Endothelial cell of umbilical vein (primary cell): Measurements from ENCODE around the gene QSOX2. TPM values are rescaled to one million over a fixed set of nuclear protein-coding genes. Genes with fewer than 3 reads are reported as not detected.

Experiments
- BruUV-seq: library from RNA; stranded (reverse); fragments of 400-500 nt; replicated peaks from 2 replicates; lab custom pipeline; 2021; lab: Mats Ljungman, UMichigan
- CTCF ChIA-PET: fragments of 300-600, 350-600 bp; sonication (Branson Sonifier 250); formaldehyde crosslinking; loops from one replicate; lab custom pipeline; 2021; ENCODE audit warnings: antibody characterized with exemption, inconsistent platforms; lab: Charles Lee
- POLR2A ChIA-PET: fragments of 300-600, 350-600 bp; sonication (Branson Sonifier 250); formaldehyde crosslinking; loops from one replicate; lab custom pipeline; 2021; ENCODE audit warnings: antibody characterized with exemption, inconsistent platforms; lab: Charles Lee
- DNase-seq: peaks from one replicate; pipeline ENCODE4 v3.0.0-alpha.2; 2011; ENCODE audit warnings: low read depth, low spot score
- FAIRE-seq: peaks from 2 replicates; lab custom pipeline; 2011; peaks lifted over from hg19 to GRCh38; lab: Jason Lieb, UNC
- H2AFZ ChIP-seq: 2 replicates; pipeline ENCODE4 v1.6.0; 2012; ENCODE audit warnings: low read depth, low read length, control low read depth, inconsistent platforms
- H3K27ac ChIP-seq: 2 replicates; pipeline ENCODE4 v1.5.1; 2011; ENCODE audit warnings: low read depth, mild to moderate bottlenecking, control low read depth, low read length, moderate library complexity; ENCODE audit not compliant: insufficient read depth
- H3K27me3 ChIP-seq, 2 experiments: 2 replicates each; pipeline versions ENCODE4 v1.6.0 to v1.6.1; 2011; ENCODE audit warnings: low read length in 2 of 2, mixed read lengths in 1 of 2; ENCODE audit not compliant: control insufficient read depth in 2 of 2, insufficient read depth in 2 of 2
- H3K36me3 ChIP-seq, 2 experiments: 2 replicates in 1 of 2; 3 replicates in 1 of 2; pipeline ENCODE4 v1.5.1; 2011; ENCODE audit warnings: low read length in 2 of 2, mild to moderate bottlenecking in 1 of 2, moderate library complexity in 1 of 2; ENCODE audit not compliant: control insufficient read depth in 2 of 2, insufficient read depth in 2 of 2; ENCODE audit errors: extremely low read depth in 1 of 2
- H3K4me1 ChIP-seq: 3 replicates; pipeline ENCODE4 v1.5.1; 2011; ENCODE audit warnings: mild to moderate bottlenecking, low read length; ENCODE audit not compliant: control insufficient read depth, insufficient read depth; ENCODE audit errors: extremely low read depth
- H3K4me2 ChIP-seq: 2 replicates; pipeline ENCODE4 v1.6.1; 2011; ENCODE audit warnings: low read length, control low read depth, mixed read lengths; ENCODE audit not compliant: insufficient read depth
- H3K4me3 ChIP-seq, 3 experiments: fragments of 200-600 bp in 1 of 3; sonication (generic), shearing (Covaris generic) in 1 of 3; replicated peaks in 1 of 3; 2 replicates each; pipeline ENCODE4 v1.5.1; 2011 to 2016; ENCODE audit warnings: control low read depth in 3 of 3, low read length in 3 of 3, mild to moderate bottlenecking in 2 of 3, inconsistent platforms in 1 of 3, low read depth in 1 of 3, moderate library complexity in 1 of 3; ENCODE audit not compliant: insufficient read depth in 1 of 3
- H3K79me2 ChIP-seq: 2 replicates; pipeline ENCODE4 v1.6.0; 2012; ENCODE audit warnings: low read length, inconsistent platforms; ENCODE audit not compliant: control insufficient read depth, insufficient read depth
- H3K9ac ChIP-seq: replicated peaks from 2 replicates; pipeline ENCODE3; 2011; ENCODE audit warnings: low read length, control low read depth; ENCODE audit not compliant: insufficient read depth; ENCODE audit errors: extremely low read depth
- H3K9me1 ChIP-seq: replicated peaks from 3 replicates; pipeline ENCODE4 v1.6.0; 2011; ENCODE audit warnings: mild to moderate bottlenecking, low read length; ENCODE audit not compliant: control insufficient read depth, insufficient read depth; ENCODE audit errors: extremely low read depth
- H3K9me3 ChIP-seq: replicated peaks from 2 replicates; pipeline ENCODE4 v1.5.1; 2012; ENCODE audit warnings: low read length, inconsistent platforms; ENCODE audit not compliant: control insufficient read depth, insufficient read depth
- H4K20me1 ChIP-seq: replicated peaks from 2 replicates; pipeline ENCODE3; 2011; ENCODE audit warnings: mild to moderate bottlenecking, low read length; ENCODE audit not compliant: control insufficient read depth, insufficient read depth; ENCODE audit errors: extremely low read depth
- CTCF ChIP-seq, 2 donors: IDR thresholded peaks; 1 replicate in 1 of 2; 2 replicates in 1 of 2; pipeline ENCODE4 v1.5.1; 2011; ENCODE audit warnings: low read length in 2 of 2, mild to moderate bottlenecking in 2 of 2, moderate library complexity in 2 of 2, control low read depth in 1 of 2, inconsistent platforms in 1 of 2, low read depth in 1 of 2; ENCODE audit not compliant: insufficient read depth in 1 of 2; ENCODE audit errors: extremely low read depth in 1 of 2
- GATA2 ChIP-seq: IDR thresholded peaks from 2 replicates; pipeline ENCODE4 v1.7.0; 2011; ENCODE audit warnings: low read depth, mild to moderate bottlenecking, moderate library complexity, mixed read lengths, low read length; ENCODE audit not compliant: insufficient read length, insufficient read depth
- MAX ChIP-seq: IDR thresholded peaks from 2 replicates; pipeline ENCODE4 v1.6.1; 2011; ENCODE audit not compliant: insufficient read depth, insufficient read length
- POLR2AphosphoS5 ChIP-seq: IDR thresholded peaks from 2 replicates; pipeline ENCODE4 v1.6.1; 2012; ENCODE audit warnings: low read depth, mild to moderate bottlenecking, control low read depth, low read length, moderate library complexity; ENCODE audit not compliant: insufficient read depth
- dilution Hi-C: fragments of 300-500 bp; cut with MboI; formaldehyde crosslinking; loops from one replicate; pipeline ENCODE4 v1.15.0; 2019; ENCODE audit warnings: low sequenced_read_pairs; ENCODE audit not compliant: extremely low pct_ligation_motif_present
- intact Hi-C: fragments of 100-400 bp; cut with micrococcal nuclease; formaldehyde crosslinking; loops from one replicate; pipeline ENCODE4 v1.10.0; 2022
- polyA plus RNA-seq, 4 experiments: library from polyadenylated mRNA; depleted of rRNA in 3 of 4; stranded (reverse) in 3 of 4; unstranded in 1 of 4; fragments of >200 nt; gene quantifications; 2 replicates each; pipeline versions ENCODE4 v1.2.1 to v1.2.3, GENCODE V29; 2011 to 2012; ENCODE audit warnings: missing spikeins in 1 of 4
- total RNA-seq: library from RNA; stranded (reverse); gene quantifications from 2 replicates; pipeline ENCODE4 v1.2.3, GENCODE V29; 2021

QSOX2 gene
- total and polyA plus RNA-seq, 2 donors (not counting 3 experiments of a cell fraction or from before 2014, with no cell fraction given) = 16.4 to 23.4 TPM

GRCh38 chr9:136230773-136231172 is 14.8 kb downstream of the QSOX2 start:
- no peaks in the 10 kb centered on the region for H3K27me3 ChIP-seq
- H2AFZ ChIP-seq = no peak overlapping the region
- no peak for FAIRE-seq
- CTCF ChIA-PET = no interaction called here
- no peaks in the 10 kb centered on the region for H3K9me1 ChIP-seq
- H3K79me2 ChIP-seq = no peaks in the 10 kb centered on the region
- POLR2A ChIA-PET = no interaction called here
- BruUV-seq = no TSS peak
- peaks cover 7% of the 10 kb centered on the region for H3K4me1 ChIP-seq
- dilution Hi-C loops (no loop called here), intact Hi-C loops (no loop called here)
- peaks cover 0 to 3% of the 10 kb centered on the region in 2 experiments for H3K36me3 ChIP-seq
- no peaks in the 10 kb centered on the region for H3K9me3 ChIP-seq
- no peak overlapping the region for H3K4me3 ChIP-seq
- no peak for TF ChIP-seq CTCF (IDR thresholded peaks at IDR 0.05; ENCODE audit: extremely low read depth in 1 of 2, insufficient read depth in 1 of 2, low read depth in 1 of 2, low read length in 2 of 2)
- TF ChIP-seq POLR2AphosphoS5 = no peak
- no peak for TF ChIP-seq MAX
- no peak overlapping the region for H3K27ac ChIP-seq
- no peak for DNase-seq
- no peak overlapping the region for H3K9ac ChIP-seq
- no peaks in the 10 kb centered on the region for H4K20me1 ChIP-seq
- no peak overlapping the region for H3K4me2 ChIP-seq

- intact Hi-C loops (no loop called here), dilution Hi-C loops (no loop called here)
- BruUV-seq = no TSS peak
- ChIA-PET CTCF (no interaction called here), POLR2A (no interaction called here)
- no peaks in the 10 kb centered on the region for H3K9me1 ChIP-seq
- no peak overlapping the region for H3K4me3 ChIP-seq
- no peaks in the 10 kb centered on the region for H4K20me1 ChIP-seq
- H3K36me3 ChIP-seq = no peaks in the 10 kb centered on the region
- DNase-seq (no peak), FAIRE-seq (no peak)
- no peaks in the 10 kb centered on the region for H3K9me3 ChIP-seq
- no peak for TF ChIP-seq GATA2
- H3K4me2 ChIP-seq = no peak overlapping the region
- no peaks in the 10 kb centered on the region for H3K27me3 ChIP-seq
- no peak overlapping the region for H3K9ac ChIP-seq
- H2AFZ ChIP-seq = no peak overlapping the region
- H3K79me2 ChIP-seq = no peaks in the 10 kb centered on the region
- peaks cover 7% of the 10 kb centered on the region for H3K4me1 ChIP-seq
- H3K27ac ChIP-seq = no peak overlapping the region
Measured at GRCh38 chr9:136230365-136230764, 15.2 kb downstream of the QSOX2 start.
